ENCODE results near the gene ATPAF1.

Gene ATPAF1

DNA sequence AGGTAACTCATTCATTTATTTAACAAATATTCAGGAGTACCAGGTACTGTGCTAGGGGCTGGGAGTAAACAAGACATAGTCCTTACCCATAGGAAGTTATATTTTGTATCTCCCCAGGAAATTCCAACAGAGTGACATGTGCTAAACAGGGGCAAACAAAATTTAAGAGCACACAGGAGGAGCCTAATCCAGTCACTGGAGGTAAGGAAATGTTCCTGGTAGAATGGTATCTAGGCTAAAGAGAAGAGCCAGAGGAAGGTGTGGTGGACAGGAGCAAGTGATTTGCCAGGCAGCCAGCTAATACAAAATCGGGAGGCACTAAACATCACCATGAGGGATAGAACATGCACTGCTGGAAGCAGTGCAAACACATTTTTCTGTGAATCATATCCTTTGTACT, 13.9 kb upstream of the ATPAF1 start:
- in situ Hi-C loops (cut with MboI; ENCODE audit: low sequenced_read_pairs, unreplicated experiment), result no loop called here
- TF ChIP-seq, protein P1, sequence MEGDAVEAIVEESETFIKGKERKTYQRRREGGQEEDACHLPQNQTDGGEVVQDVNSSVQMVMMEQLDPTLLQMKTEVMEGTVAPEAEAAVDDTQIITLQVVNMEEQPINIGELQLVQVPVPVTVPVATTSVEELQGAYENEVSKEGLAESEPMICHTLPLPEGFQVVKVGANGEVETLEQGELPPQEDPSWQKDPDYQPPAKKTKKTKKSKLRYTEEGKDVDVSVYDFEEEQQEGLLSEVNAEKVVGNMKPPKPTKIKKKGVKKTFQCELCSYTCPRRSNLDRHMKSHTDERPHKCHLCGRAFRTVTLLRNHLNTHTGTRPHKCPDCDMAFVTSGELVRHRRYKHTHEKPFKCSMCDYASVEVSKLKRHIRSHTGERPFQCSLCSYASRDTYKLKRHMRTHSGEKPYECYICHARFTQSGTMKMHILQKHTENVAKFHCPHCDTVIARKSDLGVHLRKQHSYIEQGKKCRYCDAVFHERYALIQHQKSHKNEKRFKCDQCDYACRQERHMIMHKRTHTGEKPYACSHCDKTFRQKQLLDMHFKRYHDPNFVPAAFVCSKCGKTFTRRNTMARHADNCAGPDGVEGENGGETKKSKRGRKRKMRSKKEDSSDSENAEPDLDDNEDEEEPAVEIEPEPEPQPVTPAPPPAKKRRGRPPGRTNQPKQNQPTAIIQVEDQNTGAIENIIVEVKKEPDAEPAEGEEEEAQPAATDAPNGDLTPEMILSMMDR (IDR thresholded peaks at IDR 0.05; ENCODE audit: borderline replicate concordance, control extremely low read depth, extremely low read depth, insufficient read depth, missing control alignments), result no peak
- no peak for DNase-seq (ENCODE audit: low spot score)

DNA sequence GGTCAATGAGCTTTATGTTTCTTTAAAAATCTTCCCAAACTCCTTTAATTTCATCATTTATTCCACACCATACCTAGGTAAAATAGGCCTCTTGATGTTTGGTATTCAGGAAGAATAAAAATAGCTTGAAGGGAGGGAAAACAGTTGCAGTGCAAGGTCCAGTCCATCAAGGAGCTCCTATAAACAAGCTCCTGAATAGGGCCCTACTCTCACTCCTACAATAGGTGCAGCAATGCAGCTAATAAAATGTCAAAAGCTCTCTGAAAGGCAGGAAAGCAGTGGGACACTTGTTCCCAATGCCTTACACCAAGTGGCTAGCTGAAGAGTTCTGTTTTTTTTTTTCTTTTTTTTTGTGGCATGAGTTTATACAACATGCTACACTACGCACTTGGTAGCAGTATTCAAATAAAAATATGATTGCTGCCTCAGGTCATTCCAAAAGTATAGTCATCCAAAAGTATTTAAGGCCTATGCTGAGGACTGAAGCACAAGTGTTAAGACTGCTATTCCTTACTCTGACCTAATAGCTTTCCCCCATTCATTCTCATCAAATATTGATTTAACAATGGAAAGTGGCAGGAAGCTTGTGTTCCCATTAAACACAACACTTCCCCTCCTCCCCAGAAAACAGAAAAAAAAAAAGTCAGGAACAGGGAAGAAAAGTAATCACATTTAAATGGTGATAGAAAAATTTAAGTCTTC, 13.3 kb upstream of the ATPAF1 start:
- DNase-seq (ENCODE audit: low spot score), result no peak
- TF ChIP-seq, protein P1 (IDR thresholded peaks at IDR 0.05; ENCODE audit: borderline replicate concordance, control extremely low read depth, extremely low read depth, insufficient read depth, missing control alignments), result no peak
- in situ Hi-C loops (cut with MboI; ENCODE audit: low sequenced_read_pairs, unreplicated experiment), result no loop called here

DNA sequence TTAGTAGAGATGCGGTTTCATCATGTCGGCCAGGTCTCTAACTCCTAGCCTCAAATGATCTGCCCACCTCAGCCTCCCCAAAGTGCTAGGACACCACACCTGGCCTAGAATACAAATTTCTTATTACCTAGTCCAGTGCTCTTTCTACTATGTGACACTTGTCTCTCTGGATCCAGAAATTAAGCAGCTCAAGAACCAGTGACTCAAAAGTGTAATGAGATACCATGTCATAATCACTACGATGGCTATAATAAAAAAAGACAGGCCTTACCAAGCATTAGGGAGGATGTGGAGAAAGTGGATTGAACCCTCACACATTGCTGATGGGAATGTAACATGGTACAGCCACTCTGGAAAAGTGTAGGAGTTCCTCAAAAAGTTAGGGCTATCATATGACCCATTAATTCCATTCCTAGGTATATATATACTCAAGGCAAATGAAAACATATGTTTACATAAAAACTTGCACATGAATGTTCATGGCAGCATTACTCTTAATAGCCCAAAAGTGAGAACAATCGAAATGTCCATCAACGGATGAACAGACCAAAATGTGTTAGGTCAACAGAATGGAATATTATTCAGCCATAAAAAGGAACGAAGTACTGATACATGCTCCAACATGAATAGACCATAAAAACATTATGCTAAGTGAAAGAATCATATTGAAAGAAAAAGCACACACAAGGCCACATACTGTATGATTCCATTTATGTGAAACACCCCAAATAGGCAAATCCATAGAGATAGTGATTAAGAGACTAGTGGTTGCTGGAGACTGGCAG, 11.8 kb upstream of the ATPAF1 start:
- TF ChIP-seq, protein P1 (IDR thresholded peaks at IDR 0.05; ENCODE audit: borderline replicate concordance, control extremely low read depth, extremely low read depth, insufficient read depth, missing control alignments), result no peak
- DNase-seq (ENCODE audit: low spot score), result no peak
- in situ Hi-C loops (cut with MboI; ENCODE audit: low sequenced_read_pairs, unreplicated experiment), result no loop called here

DNA sequence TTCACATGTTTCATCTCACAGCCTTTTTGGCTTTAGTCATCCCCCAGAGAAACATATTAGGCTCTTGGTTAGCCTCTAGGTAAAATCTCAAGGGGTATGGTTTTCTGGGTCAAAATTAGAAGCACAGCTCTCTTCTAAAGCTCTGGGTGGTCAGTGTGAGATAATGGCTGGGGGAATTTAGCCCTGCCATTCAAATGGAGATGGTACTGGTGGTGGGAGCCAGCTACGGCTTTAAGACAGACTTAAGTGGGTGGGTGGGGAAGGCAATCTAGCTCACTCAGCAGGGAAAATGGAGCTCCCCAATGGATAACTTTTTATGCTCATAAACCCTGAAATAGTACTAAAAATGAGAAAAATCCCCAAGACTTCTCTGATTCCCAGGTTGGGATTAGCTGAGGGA, 9.2 kb upstream of the ATPAF1 start:
- TF ChIP-seq, protein P1 (IDR thresholded peaks at IDR 0.05; ENCODE audit: borderline replicate concordance, control extremely low read depth, extremely low read depth, insufficient read depth, missing control alignments), result no peak
- in situ Hi-C loops (cut with MboI; ENCODE audit: low sequenced_read_pairs, unreplicated experiment), result no loop called here
- no peak for DNase-seq (ENCODE audit: low spot score)

DNA sequence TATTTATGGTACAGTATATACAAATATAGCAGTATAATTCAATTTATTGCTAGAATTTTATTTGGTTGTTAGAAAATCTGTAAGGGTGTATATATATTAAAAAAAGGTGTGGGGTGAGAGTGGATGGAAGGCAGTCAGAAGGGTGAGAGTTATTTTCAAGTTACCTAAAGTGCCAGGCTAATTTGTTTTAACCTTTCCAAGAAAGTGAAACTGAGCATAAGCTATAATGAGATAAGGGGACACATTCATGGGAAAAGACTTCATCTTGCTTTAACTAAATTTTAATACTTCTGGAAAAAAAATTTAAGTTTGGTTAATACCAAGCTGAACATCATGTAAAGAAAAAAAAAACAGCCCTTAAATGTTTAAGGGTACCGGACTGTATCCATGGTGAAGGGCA, 8.4 kb upstream of the ATPAF1 start:
- no peak for DNase-seq (ENCODE audit: low spot score)
- TF ChIP-seq, protein P1 (IDR thresholded peaks at IDR 0.05; ENCODE audit: borderline replicate concordance, control extremely low read depth, extremely low read depth, insufficient read depth, missing control alignments), result no peak
- in situ Hi-C loops (cut with MboI; ENCODE audit: low sequenced_read_pairs, unreplicated experiment), result no loop called here

DNA sequence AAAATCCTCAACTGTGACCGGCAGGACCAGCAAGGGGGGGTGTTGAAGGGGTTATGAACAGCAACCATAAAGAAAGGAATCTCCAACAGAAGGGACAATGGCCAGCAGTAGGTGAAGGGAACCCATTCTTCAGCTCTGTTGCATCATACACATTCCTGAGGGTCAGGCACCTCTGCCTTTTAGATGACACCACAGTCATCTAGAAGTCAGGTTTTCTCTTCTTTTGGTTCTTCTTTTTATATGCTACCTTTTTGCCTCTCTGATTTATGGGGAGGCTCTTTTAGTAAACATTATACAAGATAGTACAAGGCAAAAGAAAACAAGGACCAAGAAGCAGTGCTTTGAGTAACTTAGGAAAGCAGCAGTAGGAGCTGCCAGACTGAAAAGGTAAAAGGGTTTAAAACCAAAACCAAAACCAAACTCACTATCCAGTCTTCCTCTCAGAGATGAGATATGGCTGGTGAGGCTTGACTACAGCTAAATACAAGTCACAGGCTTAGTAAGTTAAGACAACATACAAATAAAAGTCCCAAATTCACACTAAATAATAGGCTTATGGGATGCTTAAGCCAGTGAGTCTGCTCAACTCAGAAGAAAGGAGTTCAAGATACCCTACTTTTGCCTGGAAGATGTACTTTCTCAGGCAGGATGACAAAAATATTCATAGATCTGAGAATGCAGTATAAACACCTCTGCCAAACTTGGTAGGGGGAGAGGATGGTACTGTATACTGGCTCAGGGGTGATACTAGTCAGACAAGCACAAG, 7.6 kb upstream of the ATPAF1 start:
- in situ Hi-C loops (cut with MboI; ENCODE audit: low sequenced_read_pairs, unreplicated experiment), result no loop called here
- TF ChIP-seq, protein P1 (IDR thresholded peaks at IDR 0.05; ENCODE audit: borderline replicate concordance, control extremely low read depth, extremely low read depth, insufficient read depth, missing control alignments), result no peak
- DNase-seq (ENCODE audit: low spot score), result peak; percentile 40
